HG03565 (cell line): ENCODE results near the gene KANTR.
"Not testable (repeated sequence)": the region's sequence is repeated elsewhere in the genome, so short reads cannot be mapped to it uniquely, and the experiment has no call there.

Source experiments
- ATAC-seq: cut with Tn5 transposase; IDR thresholded peaks from one replicate; pipeline ENCODE4 v1.9.1; 2021; ENCODE audit warnings: mild to moderate bottlenecking, moderate library complexity; ENCODE audit not compliant: unreplicated experiment

Gene KANTR

GRCh38 chrX:53125506-53125905 is 31.6 kb downstream of the KANTR start:
- ATAC-seq: no peak

GRCh38 chrX:53126377-53126776 is 32.4 kb downstream of the KANTR start:
- no peak for ATAC-seq

GRCh38 chrX:53128097-53128749 is 34.3 kb downstream of the KANTR start:
- no peak for ATAC-seq

DNA sequence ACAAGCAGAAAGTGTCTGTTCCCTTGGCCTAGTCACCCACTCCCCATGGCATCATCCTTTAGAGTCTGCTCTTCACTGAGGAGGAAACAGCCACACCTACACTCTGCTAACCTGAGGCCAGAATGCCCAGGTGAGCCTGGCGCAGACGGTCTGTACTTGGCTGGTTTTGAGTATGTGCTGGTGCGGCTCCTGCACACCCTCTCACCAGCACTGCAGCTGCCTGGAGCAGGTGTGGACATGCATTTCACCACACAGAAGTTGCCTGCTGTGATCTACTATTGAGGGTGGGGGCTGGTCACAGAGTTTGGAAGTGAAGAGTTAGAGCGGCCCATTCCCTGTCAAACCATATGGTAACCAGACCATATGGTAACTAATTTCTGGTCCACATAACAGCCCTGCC is 39.5 kb downstream of the KANTR start:
- no peak for ATAC-seq

DNA sequence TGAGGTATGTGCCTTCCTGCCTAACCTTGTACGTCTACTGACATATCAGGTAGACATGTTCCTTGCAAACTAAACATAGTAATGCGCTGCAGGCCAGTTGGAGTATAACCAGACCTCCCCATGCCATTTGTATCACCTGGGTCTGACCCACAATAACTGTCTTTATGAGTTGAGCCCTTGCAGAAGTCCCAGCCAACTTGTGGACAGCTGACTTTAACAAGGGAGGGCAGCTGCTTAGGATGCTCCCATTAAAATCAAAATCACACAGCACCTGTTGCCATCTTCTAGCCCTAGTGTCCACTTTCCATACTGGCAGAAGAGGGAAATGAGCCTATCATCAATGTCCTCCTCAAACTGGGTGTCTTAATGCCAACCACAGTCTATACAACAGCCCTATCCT is 41.6 kb downstream of the KANTR start:
- no peak for ATAC-seq

DNA sequence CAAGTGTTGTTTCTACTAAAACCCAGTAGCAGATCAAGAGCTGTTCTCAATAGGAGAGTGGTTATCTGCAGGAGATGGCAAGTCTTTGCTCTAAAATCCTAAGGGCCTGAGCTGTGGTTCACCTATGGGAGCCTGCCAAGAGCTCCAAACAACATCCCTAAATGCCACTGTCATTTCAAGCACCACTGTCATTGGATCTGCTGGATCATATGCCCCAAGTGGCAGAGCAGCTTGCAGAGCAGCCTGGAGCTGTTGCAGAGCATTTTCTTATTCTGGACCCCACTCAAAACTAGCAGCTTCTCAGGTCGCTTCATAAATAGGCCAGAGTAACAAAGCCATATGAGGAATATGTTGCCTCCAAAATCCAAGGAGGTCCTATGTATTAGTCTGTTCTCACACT is 59.6 kb downstream of the KANTR start:
- no peak for ATAC-seq

- no peak for ATAC-seq
Observed at GRCh38 chrX:53155512-53156206, 61.7 kb downstream of the KANTR start.

DNA sequence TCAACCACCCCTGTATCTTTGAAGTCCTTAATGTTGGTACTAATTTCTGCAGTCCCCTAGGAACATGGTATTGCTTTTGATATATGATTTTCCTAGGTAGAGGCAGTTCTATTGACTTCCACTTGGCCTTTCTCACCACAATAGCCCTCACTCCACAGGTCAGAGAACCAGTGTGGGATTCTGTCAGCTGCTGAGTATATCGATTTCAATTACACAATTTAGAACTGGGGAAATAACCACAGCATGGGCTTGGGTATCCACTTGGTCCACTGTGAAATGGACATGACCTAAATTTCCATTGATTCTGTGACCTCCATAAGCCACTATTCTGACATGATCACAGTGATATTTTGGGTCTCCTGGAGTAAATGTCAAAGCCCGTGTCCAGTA is 62.3 kb downstream of the KANTR start:
- no peak for ATAC-seq

DNA sequence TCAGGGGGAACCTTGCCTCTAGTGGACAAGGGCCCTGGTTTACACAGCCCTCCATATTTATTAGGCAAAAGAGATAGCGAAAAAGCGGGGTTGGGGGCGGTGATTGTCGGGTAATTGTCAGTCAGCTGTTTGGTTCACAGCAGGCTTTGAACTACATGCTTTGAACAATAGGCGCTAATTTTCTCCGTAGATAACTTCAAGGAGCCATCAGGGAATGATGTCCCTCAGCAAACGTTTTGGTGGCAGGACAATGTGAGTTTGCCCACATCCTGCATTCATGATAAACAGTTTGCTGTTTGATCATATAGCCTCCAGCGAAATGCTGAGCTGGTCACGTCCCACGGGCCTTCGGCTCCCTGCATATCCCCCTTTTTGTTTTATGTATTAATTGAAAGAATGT is 65.2 kb downstream of the KANTR start:
- ATAC-seq: no peak

DNA sequence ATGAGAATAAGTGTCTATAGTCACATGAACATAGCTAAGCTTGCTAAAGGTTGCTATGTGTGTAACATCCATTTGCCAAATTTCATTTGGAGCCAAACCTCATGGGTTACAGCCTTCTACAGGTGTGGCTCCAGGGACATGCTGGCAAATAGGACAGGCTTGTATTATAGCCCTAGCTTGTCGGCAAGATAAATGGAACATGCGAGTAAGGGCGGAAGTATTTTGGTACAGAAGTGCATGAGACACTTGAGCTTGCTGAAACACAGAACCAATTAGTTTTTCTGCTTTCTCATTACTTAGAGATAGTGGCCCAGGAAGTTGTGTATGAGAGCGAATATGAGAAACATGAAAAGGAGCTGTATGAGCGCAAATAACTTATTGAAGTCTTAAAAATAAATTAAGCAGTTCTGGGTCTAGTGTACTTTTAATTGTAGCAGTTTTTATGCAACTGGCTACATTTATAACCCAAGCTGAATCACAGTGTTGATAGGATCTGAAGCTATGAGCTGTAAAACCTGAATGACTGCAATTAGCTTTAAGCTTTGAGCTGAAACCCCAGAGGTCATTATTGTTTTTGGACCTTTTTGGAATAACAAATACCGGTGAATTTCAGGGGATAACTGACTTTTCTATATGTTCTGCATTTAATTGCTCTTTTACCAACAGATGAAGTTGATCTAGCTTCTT is 66.5 kb downstream of the KANTR start:
- ATAC-seq: no peak

DNA sequence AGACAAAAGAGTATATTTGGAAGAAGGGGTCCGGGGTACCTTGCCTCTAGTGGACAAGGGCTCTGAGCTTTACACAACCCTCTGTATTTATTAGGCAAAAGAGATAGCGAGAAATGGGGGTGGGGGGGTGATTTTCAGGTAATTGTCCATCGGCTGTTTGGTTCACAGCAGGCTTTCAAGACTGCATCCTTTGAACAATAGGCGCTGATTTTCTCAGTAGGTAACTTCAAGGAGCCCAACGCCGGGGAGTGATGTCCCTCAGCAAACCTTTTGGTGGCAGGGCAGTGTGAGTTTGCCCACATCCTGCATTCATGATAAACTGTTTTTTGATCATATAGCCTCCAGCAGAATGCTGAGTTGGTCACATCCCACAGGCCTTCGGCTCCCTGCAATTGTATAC is 69.5 kb downstream of the KANTR start:
- ATAC-seq: no peak

- not testable (repeated sequence) for ATAC-seq
Observed at GRCh38 chrX:53164566-53164965, 70.6 kb downstream of the KANTR start.

DNA sequence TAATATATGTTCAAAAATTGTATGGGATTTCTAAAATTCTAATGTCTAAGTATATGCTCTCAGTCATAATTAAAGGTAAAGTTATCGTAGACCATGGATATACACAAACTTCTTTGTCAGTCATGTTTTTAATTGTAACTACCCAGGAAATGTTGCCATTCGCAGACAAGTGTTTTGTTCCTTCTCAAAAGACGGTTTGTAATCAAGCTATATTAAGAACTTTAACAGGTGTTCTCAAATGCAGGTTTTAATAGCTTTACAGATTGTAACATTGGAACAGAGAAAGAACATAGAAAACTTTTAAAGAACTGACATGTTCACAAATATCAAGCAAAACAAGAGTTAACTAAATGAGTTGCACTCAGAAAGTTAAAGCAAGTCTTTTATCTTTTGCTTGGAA is 72.2 kb downstream of the KANTR start:
- ATAC-seq: no peak

- ATAC-seq: no peak
Observed at GRCh38 chrX:53171356-53171755, 77.4 kb downstream of the KANTR start.
